MCF 10A (cell line): ENCODE data around the gene ABLIM2. TPM values are rescaled to one million over a fixed set of nuclear protein-coding genes. Genes with fewer than 3 reads are reported as not detected.
A peak's percentile ranks its signal among the peaks of the same experiment; 100 is the strongest.

Experiments used
- BruUV-seq: library from RNA; stranded (reverse); fragments of 400-500 nt; replicated peaks from 2 replicates; lab custom pipeline; 2021; lab: Mats Ljungman, UMichigan
- CTCF ChIA-PET: fragments of 300-600 bp; sonication (Branson Sonifier 250); formaldehyde crosslinking; extraction: SDS; loops from one replicate; lab custom pipeline; 2021; ENCODE audit warnings: antibody characterized with exemption, inconsistent platforms; lab: Yijun Ruan, JAX
- POLR2A ChIA-PET: fragments of 300-600, 350-650 bp; sonication (Branson Sonifier 250); formaldehyde crosslinking; extraction: SDS; loops from one replicate; lab custom pipeline; 2020; ENCODE audit warnings: antibody characterized with exemption, inconsistent platforms; lab: Yijun Ruan, JAX
- DNase-seq: peaks from one replicate; pipeline ENCODE4 v3.0.0-alpha.2; 2018; ENCODE audit not compliant: unreplicated experiment
- H3K27ac Mint-ChIP-seq: one replicate; pipeline ENCODE4 v1.8.0; 2022; ENCODE audit warnings: mild to moderate bottlenecking, low read depth, mixed read lengths; ENCODE audit not compliant: unreplicated experiment
- H3K27me3 Mint-ChIP-seq: one replicate; pipeline ENCODE4 v1.8.0; 2022; ENCODE audit warnings: mixed read lengths; ENCODE audit not compliant: insufficient read depth, unreplicated experiment
- H3K36me3 Mint-ChIP-seq: one replicate; pipeline ENCODE4 v1.8.0; 2022; ENCODE audit warnings: mild to moderate bottlenecking, moderate library complexity, mixed read lengths; ENCODE audit not compliant: insufficient read depth, unreplicated experiment
- H3K4me1 Mint-ChIP-seq: one replicate; pipeline ENCODE4 v1.8.0; 2022; ENCODE audit warnings: mixed read lengths; ENCODE audit not compliant: insufficient read depth, unreplicated experiment
- H3K4me3 Mint-ChIP-seq: one replicate; pipeline ENCODE4 v1.8.0; 2022; ENCODE audit warnings: mild to moderate bottlenecking, moderate library complexity, mixed read lengths; ENCODE audit not compliant: unreplicated experiment
- H3K9me3 Mint-ChIP-seq: one replicate; pipeline ENCODE4 v1.8.0; 2022; ENCODE audit warnings: mixed read lengths; ENCODE audit not compliant: unreplicated experiment
- intact Hi-C: fragments of 100-400 bp; cut with micrococcal nuclease; formaldehyde crosslinking; loops from 2 replicates; pipeline ENCODE4 v1.14.1; 2022
- total RNA-seq: library from RNA; stranded (reverse); gene quantifications from 2 replicates; pipeline ENCODE4 v1.2.3, GENCODE V29; 2022
- TF ChIP-seq, protein P1 (sequence below): fragments of 200-600 bp; IDR thresholded peaks from one replicate; pipeline ENCODE4 v1.8.0; 2022; ENCODE audit warnings: antibody characterized with exemption, mild to moderate bottlenecking; ENCODE audit not compliant: unreplicated experiment

ABLIM2 gene
- total RNA-seq, 1 experiment from 2014 or later: 5.3 TPM

- CTCF ChIA-PET: interaction anchor here (8.9 kb wide), 1 partner anchor 12 kb away, joined by 185 read pairs; no protein-coding TSS in a partner anchor
- peak; percentile 97 for DNase-seq
- Mint-ChIP-seq H3K36me3 (no peaks in the 10 kb centered on the region), H3K4me3 (peak overlapping the region; percentile 29), H3K9me3 (no peaks in the 10 kb centered on the region), H3K27me3 (no peaks in the 10 kb centered on the region), H3K27ac (peak overlapping the region; percentile 41), H3K4me1 (peaks cover 38% of the 10 kb centered on the region)
- intact Hi-C loops: loop anchor here (10.0 kb wide), 1 partner anchor 384 kb away; no protein-coding TSS in a partner anchor
- TF ChIP-seq, protein P1, sequence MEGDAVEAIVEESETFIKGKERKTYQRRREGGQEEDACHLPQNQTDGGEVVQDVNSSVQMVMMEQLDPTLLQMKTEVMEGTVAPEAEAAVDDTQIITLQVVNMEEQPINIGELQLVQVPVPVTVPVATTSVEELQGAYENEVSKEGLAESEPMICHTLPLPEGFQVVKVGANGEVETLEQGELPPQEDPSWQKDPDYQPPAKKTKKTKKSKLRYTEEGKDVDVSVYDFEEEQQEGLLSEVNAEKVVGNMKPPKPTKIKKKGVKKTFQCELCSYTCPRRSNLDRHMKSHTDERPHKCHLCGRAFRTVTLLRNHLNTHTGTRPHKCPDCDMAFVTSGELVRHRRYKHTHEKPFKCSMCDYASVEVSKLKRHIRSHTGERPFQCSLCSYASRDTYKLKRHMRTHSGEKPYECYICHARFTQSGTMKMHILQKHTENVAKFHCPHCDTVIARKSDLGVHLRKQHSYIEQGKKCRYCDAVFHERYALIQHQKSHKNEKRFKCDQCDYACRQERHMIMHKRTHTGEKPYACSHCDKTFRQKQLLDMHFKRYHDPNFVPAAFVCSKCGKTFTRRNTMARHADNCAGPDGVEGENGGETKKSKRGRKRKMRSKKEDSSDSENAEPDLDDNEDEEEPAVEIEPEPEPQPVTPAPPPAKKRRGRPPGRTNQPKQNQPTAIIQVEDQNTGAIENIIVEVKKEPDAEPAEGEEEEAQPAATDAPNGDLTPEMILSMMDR: no peak
- POLR2A ChIA-PET: interaction anchor here (0.6 to 2.2 kb wide), 11 partner anchors 9 to 301 kb away, joined by 3 to 15 read pairs (median 4); partner anchors contain the start of gene SH3TC1
- BruUV-seq: no TSS peak
These were observed 30.3 kb upstream of the ABLIM2 start for GRCh38 chr4:8188743-8189550.

- Mint-ChIP-seq H3K4me1 (peaks cover 45% of the 10 kb centered on the region), H3K27ac (peak overlapping the region; percentile 41), H3K9me3 (no peaks in the 10 kb centered on the region), H3K36me3 (no peaks in the 10 kb centered on the region), H3K4me3 (no peak overlapping the region), H3K27me3 (no peaks in the 10 kb centered on the region)
- TF ChIP-seq, protein P1: no peak
- no TSS peak for BruUV-seq
- CTCF ChIA-PET: interaction anchor here (0.8 to 8.9 kb wide), 4 partner anchors 9 to 227 kb away, joined by 3 to 185 read pairs (median 4); no protein-coding TSS in a partner anchor
- peak; percentile 82 for DNase-seq
- intact Hi-C loops: loop anchor here (10.0 kb wide), 1 partner anchor 383 kb away; no protein-coding TSS in a partner anchor
- POLR2A ChIA-PET: interaction anchor here (1.0 to 2.2 kb wide), 6 partner anchors 11 to 252 kb away, joined by 3 to 15 read pairs (median 4); partner anchors contain the start of gene SH3TC1
These were observed 29.5 kb upstream of the ABLIM2 start for GRCh38 chr4:8188085-8188484.

GRCh38 chr4:8185930-8186329 lies 27.3 kb upstream of the ABLIM2 start:
- ChIA-PET POLR2A (interaction anchor here (0.5 to 1.2 kb wide), 2 partner anchors 13 to 231 kb away, joined by 3 to 4 read pairs; partner anchors contain the start of gene SH3TC1), CTCF (interaction anchor here (1.3 kb wide), 1 partner anchor 9 kb away, joined by 6 read pairs; no protein-coding TSS in a partner anchor)
- H3K4me3 Mint-ChIP-seq: no peak overlapping the region
- no peaks in the 10 kb centered on the region for H3K9me3 Mint-ChIP-seq
- no TSS peak for BruUV-seq
- no peak for DNase-seq
- intact Hi-C loops: loop anchor here (10.0 kb wide), 1 partner anchor 381 kb away; no protein-coding TSS in a partner anchor
- TF ChIP-seq, protein P1: no peak
- no peaks in the 10 kb centered on the region for H3K27me3 Mint-ChIP-seq
- H3K4me1 Mint-ChIP-seq: peaks cover 37% of the 10 kb centered on the region
- no peak overlapping the region for H3K27ac Mint-ChIP-seq
- no peaks in the 10 kb centered on the region for H3K36me3 Mint-ChIP-seq

- TF ChIP-seq, protein P1: no peak
- no peak overlapping the region for H3K27ac Mint-ChIP-seq
- H3K27me3 Mint-ChIP-seq: no peaks in the 10 kb centered on the region
- H3K4me3 Mint-ChIP-seq: no peak overlapping the region
- peaks cover 41% of the 10 kb centered on the region for H3K4me1 Mint-ChIP-seq
- H3K9me3 Mint-ChIP-seq: no peaks in the 10 kb centered on the region
- POLR2A ChIA-PET: interaction anchor here (0.5 to 1.2 kb wide), 2 partner anchors 14 to 230 kb away, joined by 3 to 4 read pairs; partner anchors contain the start of gene SH3TC1
- DNase-seq: peak; percentile 77
- CTCF ChIA-PET: interaction anchor here (1.3 kb wide), 1 partner anchor 9 kb away, joined by 6 read pairs; no protein-coding TSS in a partner anchor
- no peaks in the 10 kb centered on the region for H3K36me3 Mint-ChIP-seq
- BruUV-seq: no TSS peak
- intact Hi-C loops: loop anchor here (10.0 kb wide), 1 partner anchor 380 kb away; no protein-coding TSS in a partner anchor
These were observed 26.7 kb upstream of the ABLIM2 start for GRCh38 chr4:8185295-8185694.
